Trophoblast cell (in vitro differentiated cells and primary cell): ENCODE results near the gene CHST3.
A peak's percentile ranks its signal among the peaks of the same experiment; 100 is the strongest.

Experiments
- DNase-seq, 2 donors: peaks; one replicate each; pipeline ENCODE4 v3.0.0-alpha.2; 2016
- H2AFZ ChIP-seq: 2 replicates; pipeline ENCODE4 v1.6.1; 2013; ENCODE audit warnings: low read length, moderate library complexity, mild to moderate bottlenecking; ENCODE audit not compliant: insufficient read depth, poor library complexity
- H2AK5ac ChIP-seq: 2 replicates; pipeline ENCODE4 v1.6.1; 2013; ENCODE audit warnings: mild to moderate bottlenecking, low read length
- H2BK120ac ChIP-seq: 2 replicates; pipeline ENCODE4 v1.6.1; 2013; ENCODE audit warnings: low read length, mild to moderate bottlenecking, moderate library complexity; ENCODE audit not compliant: insufficient read depth, poor library complexity
- H2BK12ac ChIP-seq: 2 replicates; pipeline ENCODE4 v1.6.1; 2013; ENCODE audit warnings: mild to moderate bottlenecking, low read length, moderate library complexity
- H2BK5ac ChIP-seq: 2 replicates; pipeline ENCODE4 v1.6.1; 2013; ENCODE audit warnings: low read length, low read depth, moderate library complexity, mild to moderate bottlenecking; ENCODE audit not compliant: poor library complexity
- H3K14ac ChIP-seq: 2 replicates; pipeline ENCODE4 v1.6.1; 2013; ENCODE audit warnings: mild to moderate bottlenecking, low read length
- H3K18ac ChIP-seq: 2 replicates; pipeline ENCODE4 v1.6.1; 2013; ENCODE audit warnings: mild to moderate bottlenecking, low read length
- H3K23ac ChIP-seq: 2 replicates; pipeline ENCODE4 v1.6.1; 2013; ENCODE audit warnings: low read length
- H3K27ac ChIP-seq: 2 replicates; pipeline ENCODE4 v1.5.1; 2013; ENCODE audit warnings: low read depth, mild to moderate bottlenecking, inconsistent platforms, low read length, moderate library complexity
- H3K27me3 ChIP-seq: 2 replicates; pipeline ENCODE4 v1.6.1; 2013; ENCODE audit warnings: inconsistent platforms, mild to moderate bottlenecking, low read length, moderate library complexity; ENCODE audit not compliant: insufficient read depth
- H3K36me3 ChIP-seq, 2 experiments: 1 replicate in 1 of 2; 2 replicates in 1 of 2; pipeline ENCODE4 v1.6.1; 2013; ENCODE audit warnings: low read length in 2 of 2, mild to moderate bottlenecking in 2 of 2, moderate library complexity in 1 of 2; ENCODE audit not compliant: insufficient read depth in 2 of 2, control insufficient read depth in 1 of 2
- H3K4ac ChIP-seq: 2 replicates; pipeline ENCODE4 v1.6.1; 2013; ENCODE audit warnings: low read depth, mild to moderate bottlenecking, low read length, moderate library complexity
- H3K4me1 ChIP-seq, 2 experiments: 1 replicate in 1 of 2; 2 replicates in 1 of 2; pipeline ENCODE4 v1.6.1; 2013; ENCODE audit warnings: low read length in 2 of 2, mild to moderate bottlenecking in 2 of 2, moderate library complexity in 1 of 2; ENCODE audit not compliant: insufficient read depth in 2 of 2, control insufficient read depth in 1 of 2
- H3K4me2 ChIP-seq: 2 replicates; pipeline ENCODE4 v1.6.1; 2013; ENCODE audit warnings: inconsistent platforms, mild to moderate bottlenecking, low read length, moderate library complexity
- H3K4me3 ChIP-seq: 2 replicates; pipeline ENCODE4 v1.5.1; 2013; ENCODE audit warnings: mild to moderate bottlenecking, low read depth, low read length, inconsistent platforms
- H3K79me1 ChIP-seq: one replicate; pipeline ENCODE4 v1.6.1; 2013; ENCODE audit warnings: low read length
- H3K79me2 ChIP-seq: 2 replicates; pipeline ENCODE4 v1.6.1; 2013; ENCODE audit warnings: low read length, mild to moderate bottlenecking; ENCODE audit not compliant: control insufficient read depth, insufficient read depth, poor library complexity
- H3K9ac ChIP-seq: 2 replicates; pipeline ENCODE4 v1.6.1; 2013; ENCODE audit warnings: mild to moderate bottlenecking, low read length
- H3K9me3 ChIP-seq: 2 replicates; pipeline ENCODE4 v1.6.1; 2013; ENCODE audit warnings: low read depth, mild to moderate bottlenecking, control low read depth, inconsistent platforms, low read length; ENCODE audit not compliant: insufficient read depth
- H4K12ac ChIP-seq: 2 replicates; pipeline ENCODE4 v1.6.1; 2013; ENCODE audit warnings: low read depth, mild to moderate bottlenecking, low read length, moderate library complexity
- H4K8ac ChIP-seq: 2 replicates; pipeline ENCODE4 v1.6.1; 2013; ENCODE audit warnings: low read depth, mild to moderate bottlenecking, low read length, moderate library complexity
- H4K91ac ChIP-seq: one replicate; pipeline ENCODE4 v1.6.1; 2013; ENCODE audit warnings: low read depth, mild to moderate bottlenecking, low read length, moderate library complexity
- whole genome bisulfite sequencing: extraction: QIAGEN DNeasy Blood & Tissue Kit; methylation state at CpG from one replicate; pipeline ENCODE4 v1.1.7; 2013; ENCODE audit warnings: missing lambda C conversion rate; ENCODE audit not compliant: insufficient read length, insufficient coverage; ENCODE audit errors: extremely low coverage; 5-methylcytosine and 5-hydroxymethylcytosine counted together

Gene CHST3

DNA sequence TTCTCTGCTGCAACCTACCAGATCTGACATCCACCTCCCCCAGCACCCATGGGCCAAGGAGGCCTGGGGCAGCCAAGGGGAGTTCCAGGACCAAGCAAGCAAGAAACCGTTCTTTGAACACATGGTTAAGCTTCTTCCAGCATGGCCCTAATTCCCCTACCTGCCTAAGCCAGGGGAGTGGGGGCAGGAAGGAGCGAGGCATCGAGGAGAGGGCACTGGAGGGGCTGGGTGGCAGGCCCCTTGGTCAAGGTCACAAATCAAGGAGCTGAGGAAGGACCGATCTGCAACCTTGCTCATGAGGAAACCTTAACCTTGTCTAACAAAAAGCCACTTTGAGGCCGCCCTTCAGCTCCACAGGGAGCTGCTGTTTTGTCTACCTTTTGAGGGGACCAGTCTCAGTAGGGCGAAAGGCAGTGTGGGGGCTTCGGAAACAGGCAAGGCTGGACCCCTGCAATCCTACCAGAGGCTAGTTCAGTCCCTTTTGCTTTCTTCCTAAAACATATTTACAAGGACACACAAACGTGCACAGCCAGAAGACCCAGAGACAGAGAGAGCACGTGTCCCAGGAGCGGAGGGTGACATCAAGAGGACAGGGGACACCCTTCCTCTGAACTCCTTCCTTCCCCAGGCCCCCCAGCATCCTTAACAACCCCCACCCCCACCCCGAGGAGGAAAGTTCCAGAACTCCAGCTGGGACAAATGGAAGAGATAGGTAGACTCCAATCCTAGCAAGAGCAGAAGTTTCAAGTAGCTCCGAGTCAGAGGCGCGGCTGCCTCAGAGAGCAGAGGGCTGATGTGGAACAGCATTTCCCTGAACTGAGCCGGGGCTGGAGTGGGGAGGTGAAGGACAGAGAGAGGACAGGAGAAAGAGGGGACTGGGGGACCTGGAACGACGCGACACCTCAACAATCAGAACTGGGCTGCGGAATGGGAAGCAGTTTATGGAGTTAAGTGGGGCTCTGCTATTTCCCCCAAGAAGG lies 95.9 kb downstream of the CHST3 start:
- H3K4me3 ChIP-seq, result no peak overlapping the region
- H3K14ac ChIP-seq, result no peak overlapping the region
- H3K79me1 ChIP-seq, result no peaks in the 10 kb centered on the region
- no CpG with 5 or more reads among the region's 19 CpGs for WGBS
- no peak overlapping the region for H3K27ac ChIP-seq
- H3K27me3 ChIP-seq, result no peaks in the 10 kb centered on the region
- no peak overlapping the region for H3K9ac ChIP-seq
- no peaks in the 10 kb centered on the region for H3K36me3 ChIP-seq
- H3K4ac ChIP-seq, result no peak overlapping the region
- no peak overlapping the region for H3K18ac ChIP-seq
- no peak overlapping the region for H3K23ac ChIP-seq
- no peak overlapping the region for H4K91ac ChIP-seq
- no peak for DNase-seq
- no peak overlapping the region for H2BK12ac ChIP-seq
- no peak overlapping the region for H2AK5ac ChIP-seq
- no peak overlapping the region for H2AFZ ChIP-seq
- no peak overlapping the region for H2BK120ac ChIP-seq
- H2BK5ac ChIP-seq, result no peak overlapping the region
- H3K4me2 ChIP-seq, result no peak overlapping the region
- H4K8ac ChIP-seq, result no peak overlapping the region
- H3K9me3 ChIP-seq, result no peaks in the 10 kb centered on the region
- no peak overlapping the region for H4K12ac ChIP-seq
- no peaks in the 10 kb centered on the region for H3K79me2 ChIP-seq
- H3K4me1 ChIP-seq, result no peaks in the 10 kb centered on the region

DNA sequence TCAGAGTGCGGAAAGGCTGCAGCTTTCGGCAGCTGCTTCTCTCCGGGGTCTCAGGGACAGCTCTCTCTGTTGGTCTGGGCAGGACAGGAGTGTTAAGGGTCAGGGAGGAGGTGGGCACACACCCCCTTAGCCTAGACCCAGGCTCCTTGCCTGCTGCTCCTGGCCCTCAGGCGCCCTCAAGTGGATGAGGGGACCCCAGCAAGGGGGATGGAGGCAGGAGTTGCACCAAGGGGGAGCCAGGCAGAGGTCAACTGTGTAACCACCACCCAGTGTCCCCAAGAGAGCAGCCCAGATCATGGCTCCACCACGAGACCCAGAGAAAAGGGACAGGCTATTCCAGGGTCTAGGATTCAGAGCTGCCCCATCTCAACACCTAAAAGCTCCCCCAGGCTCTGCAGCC lies 97.3 kb downstream of the CHST3 start:
- H3K79me2 ChIP-seq, result no peaks in the 10 kb centered on the region
- no peak overlapping the region for H3K18ac ChIP-seq
- no peak overlapping the region for H3K14ac ChIP-seq
- H4K8ac ChIP-seq, result no peak overlapping the region
- H3K9me3 ChIP-seq, result no peaks in the 10 kb centered on the region
- no peak overlapping the region for H3K9ac ChIP-seq
- H3K27ac ChIP-seq, result no peak overlapping the region
- no peak overlapping the region for H2AK5ac ChIP-seq
- no peaks in the 10 kb centered on the region for H3K79me1 ChIP-seq
- no peak overlapping the region for H2BK120ac ChIP-seq
- WGBS, result no CpG with 5 or more reads among the region's 5 CpGs
- H3K36me3 ChIP-seq, result no peaks in the 10 kb centered on the region
- H3K27me3 ChIP-seq, result no peaks in the 10 kb centered on the region
- no peak overlapping the region for H4K12ac ChIP-seq
- H4K91ac ChIP-seq, result no peak overlapping the region
- no peak overlapping the region for H3K4ac ChIP-seq
- no peak overlapping the region for H3K4me3 ChIP-seq
- no peak overlapping the region for H2BK5ac ChIP-seq
- no peak for DNase-seq
- no peak overlapping the region for H2AFZ ChIP-seq
- H3K4me1 ChIP-seq, result no peaks in the 10 kb centered on the region
- no peak overlapping the region for H2BK12ac ChIP-seq
- no peak overlapping the region for H3K23ac ChIP-seq
- H3K4me2 ChIP-seq, result no peak overlapping the region

DNA sequence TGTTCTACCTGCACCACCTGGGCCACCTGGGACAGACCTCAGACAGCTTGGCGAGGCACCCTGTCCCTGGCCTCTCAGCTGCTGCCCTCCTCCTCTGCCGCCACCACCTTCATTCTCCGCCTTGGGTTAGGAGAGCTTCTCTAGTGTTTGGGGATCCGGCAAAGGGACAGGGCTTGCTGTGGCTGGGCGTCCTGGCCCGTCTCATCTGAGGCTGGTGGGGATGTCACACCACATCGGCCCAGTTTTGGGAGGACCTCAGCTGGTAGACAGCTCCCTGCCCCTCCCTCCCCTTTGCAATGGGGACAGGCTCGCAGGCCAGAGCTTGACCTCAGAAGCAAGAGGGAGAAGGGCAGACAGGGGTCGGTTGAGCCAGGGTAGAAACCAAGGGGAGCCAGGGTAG lies 97.7 kb downstream of the CHST3 start:
- Histone ChIP-seq H3K4me3 (no peak overlapping the region), H4K8ac (no peak overlapping the region), H2BK5ac (no peak overlapping the region), H2BK120ac (no peak overlapping the region), H3K4me1 (no peaks in the 10 kb centered on the region), H3K14ac (no peak overlapping the region), H4K91ac (no peak overlapping the region), H2AK5ac (no peak overlapping the region), H2BK12ac (no peak overlapping the region), H2AFZ (no peak overlapping the region), H3K27ac (no peak overlapping the region), H3K9ac (no peak overlapping the region), H3K9me3 (no peaks in the 10 kb centered on the region), H3K79me1 (no peaks in the 10 kb centered on the region), H3K18ac (no peak overlapping the region), H3K4me2 (no peak overlapping the region), H3K36me3 (no peaks in the 10 kb centered on the region), H3K27me3 (no peaks in the 10 kb centered on the region), H3K79me2 (no peaks in the 10 kb centered on the region), H4K12ac (no peak overlapping the region), H3K4ac (no peak overlapping the region), H3K23ac (no peak overlapping the region)
- no peak for DNase-seq
- WGBS, result no CpG with 5 or more reads among the region's 9 CpGs

DNA sequence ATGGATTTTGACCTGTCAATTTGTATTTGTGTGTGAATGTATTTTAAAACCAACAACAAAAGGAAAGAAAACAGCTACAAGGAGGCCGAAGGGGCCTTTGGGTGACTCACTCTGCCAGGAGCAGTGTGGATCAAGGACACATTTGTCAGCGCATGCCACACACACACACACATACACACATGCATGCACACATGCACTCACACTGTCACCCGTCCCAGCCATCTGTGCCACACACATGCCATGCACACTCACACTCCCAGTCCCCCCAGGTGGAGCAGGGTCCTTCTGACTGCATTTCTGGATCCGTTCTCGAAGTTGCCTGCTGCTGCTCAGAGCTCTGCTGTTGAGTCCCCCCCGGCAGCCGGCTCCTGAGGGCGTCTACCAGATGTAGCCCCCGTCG lies 98.2 kb downstream of the CHST3 start:
- no peak overlapping the region for H3K23ac ChIP-seq
- no peak overlapping the region for H2AFZ ChIP-seq
- H3K36me3 ChIP-seq, result no peaks in the 10 kb centered on the region
- H2BK12ac ChIP-seq, result no peak overlapping the region
- no peak overlapping the region for H4K12ac ChIP-seq
- no peak overlapping the region for H3K4ac ChIP-seq
- H3K9me3 ChIP-seq, result no peaks in the 10 kb centered on the region
- no peak overlapping the region for H2BK120ac ChIP-seq
- H3K14ac ChIP-seq, result no peak overlapping the region
- no peaks in the 10 kb centered on the region for H3K27me3 ChIP-seq
- H2BK5ac ChIP-seq, result no peak overlapping the region
- no peak overlapping the region for H3K9ac ChIP-seq
- peak overlapping the region; percentile 38 for H3K4me3 ChIP-seq
- no peak overlapping the region for H4K8ac ChIP-seq
- DNase-seq, result no peak
- no peak overlapping the region for H4K91ac ChIP-seq
- H3K79me2 ChIP-seq, result no peaks in the 10 kb centered on the region
- no peak overlapping the region for H3K18ac ChIP-seq
- no CpG with 5 or more reads among the region's 10 CpGs for WGBS
- H3K27ac ChIP-seq, result no peak overlapping the region
- no peak overlapping the region for H3K4me2 ChIP-seq
- no peak overlapping the region for H2AK5ac ChIP-seq
- H3K4me1 ChIP-seq, result no peaks in the 10 kb centered on the region
- H3K79me1 ChIP-seq, result no peaks in the 10 kb centered on the region
